ENCODE results near the gene TREX2. TPM values are rescaled to one million over a fixed set of nuclear protein-coding genes. Genes with fewer than 3 reads are reported as not detected.

The TREX2 gene
- total RNA-seq, 1 donor from 2014 or later = 0.29 TPM

DNA sequence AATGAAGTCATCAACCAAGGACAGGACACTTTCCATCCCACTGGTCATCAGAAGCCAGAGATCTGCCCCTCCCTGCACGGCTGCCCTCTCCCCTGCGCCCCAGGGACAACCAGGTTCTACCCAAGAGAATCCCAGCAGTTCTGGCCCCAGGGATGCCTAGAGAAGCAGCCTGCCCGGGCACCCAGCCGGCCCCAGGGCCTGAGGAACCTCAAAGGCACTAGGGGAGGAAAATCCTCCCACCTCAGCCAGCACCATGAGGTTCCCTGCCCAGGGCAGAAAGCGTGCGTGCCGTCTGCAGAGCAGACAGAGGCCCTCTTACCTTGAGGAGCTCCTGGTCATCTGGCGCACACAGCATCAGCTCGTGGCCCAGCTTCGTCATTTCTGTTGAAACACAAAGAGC lies 16.4 kb upstream of the TREX2 start:
- H3K4me3 Mint-ChIP-seq (ENCODE audit: unreplicated experiment) = no peak overlapping the region
- H3K36me3 Mint-ChIP-seq (ENCODE audit: unreplicated experiment) = no peaks in the 10 kb centered on the region
- no peak overlapping the region for H3K27ac Mint-ChIP-seq (ENCODE audit: unreplicated experiment)
- H3K27me3 Mint-ChIP-seq (ENCODE audit: unreplicated experiment) = peaks cover 3% of the 10 kb centered on the region
- no peaks in the 10 kb centered on the region for H3K9me3 Mint-ChIP-seq (ENCODE audit: unreplicated experiment)
- peaks cover 3% of the 10 kb centered on the region for H3K4me1 Mint-ChIP-seq (ENCODE audit: low read depth, unreplicated experiment)
- TF ChIP-seq, protein P1, sequence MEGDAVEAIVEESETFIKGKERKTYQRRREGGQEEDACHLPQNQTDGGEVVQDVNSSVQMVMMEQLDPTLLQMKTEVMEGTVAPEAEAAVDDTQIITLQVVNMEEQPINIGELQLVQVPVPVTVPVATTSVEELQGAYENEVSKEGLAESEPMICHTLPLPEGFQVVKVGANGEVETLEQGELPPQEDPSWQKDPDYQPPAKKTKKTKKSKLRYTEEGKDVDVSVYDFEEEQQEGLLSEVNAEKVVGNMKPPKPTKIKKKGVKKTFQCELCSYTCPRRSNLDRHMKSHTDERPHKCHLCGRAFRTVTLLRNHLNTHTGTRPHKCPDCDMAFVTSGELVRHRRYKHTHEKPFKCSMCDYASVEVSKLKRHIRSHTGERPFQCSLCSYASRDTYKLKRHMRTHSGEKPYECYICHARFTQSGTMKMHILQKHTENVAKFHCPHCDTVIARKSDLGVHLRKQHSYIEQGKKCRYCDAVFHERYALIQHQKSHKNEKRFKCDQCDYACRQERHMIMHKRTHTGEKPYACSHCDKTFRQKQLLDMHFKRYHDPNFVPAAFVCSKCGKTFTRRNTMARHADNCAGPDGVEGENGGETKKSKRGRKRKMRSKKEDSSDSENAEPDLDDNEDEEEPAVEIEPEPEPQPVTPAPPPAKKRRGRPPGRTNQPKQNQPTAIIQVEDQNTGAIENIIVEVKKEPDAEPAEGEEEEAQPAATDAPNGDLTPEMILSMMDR (IDR thresholded peaks at IDR 0.05; ENCODE audit: partially characterized antibody, unreplicated experiment) = no peak
- DNase-seq = no peak

DNA sequence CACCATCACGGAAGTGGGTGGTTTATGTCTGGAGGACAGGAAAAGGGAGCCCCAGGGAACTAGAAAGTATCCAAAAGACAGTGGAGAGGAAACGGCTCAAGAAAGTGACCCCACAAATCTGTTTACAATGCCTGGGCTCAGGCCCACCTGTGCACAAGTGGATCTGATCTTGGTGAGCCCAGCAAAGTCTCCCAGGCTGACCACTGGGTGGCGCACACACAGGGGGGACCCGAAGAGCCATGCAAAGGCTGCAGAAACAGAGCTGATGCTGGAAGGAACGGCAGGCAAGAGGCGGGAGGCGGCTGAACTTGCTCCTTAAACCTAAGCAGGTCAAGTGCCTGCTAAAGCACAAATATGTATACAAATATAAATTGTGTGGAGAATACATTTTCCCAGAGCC lies 15.0 kb upstream of the TREX2 start:
- H3K36me3 Mint-ChIP-seq (ENCODE audit: unreplicated experiment) = no peaks in the 10 kb centered on the region
- no peak overlapping the region for H3K27ac Mint-ChIP-seq (ENCODE audit: unreplicated experiment)
- H3K4me1 Mint-ChIP-seq (ENCODE audit: low read depth, unreplicated experiment) = no peaks in the 10 kb centered on the region
- H3K9me3 Mint-ChIP-seq (ENCODE audit: unreplicated experiment) = no peaks in the 10 kb centered on the region
- peaks cover 3% of the 10 kb centered on the region for H3K27me3 Mint-ChIP-seq (ENCODE audit: unreplicated experiment)
- no peak overlapping the region for H3K4me3 Mint-ChIP-seq (ENCODE audit: unreplicated experiment)
- DNase-seq = peak; percentile 77
- TF ChIP-seq, protein P1 (IDR thresholded peaks at IDR 0.05; ENCODE audit: partially characterized antibody, unreplicated experiment) = peak; percentile 59

DNA sequence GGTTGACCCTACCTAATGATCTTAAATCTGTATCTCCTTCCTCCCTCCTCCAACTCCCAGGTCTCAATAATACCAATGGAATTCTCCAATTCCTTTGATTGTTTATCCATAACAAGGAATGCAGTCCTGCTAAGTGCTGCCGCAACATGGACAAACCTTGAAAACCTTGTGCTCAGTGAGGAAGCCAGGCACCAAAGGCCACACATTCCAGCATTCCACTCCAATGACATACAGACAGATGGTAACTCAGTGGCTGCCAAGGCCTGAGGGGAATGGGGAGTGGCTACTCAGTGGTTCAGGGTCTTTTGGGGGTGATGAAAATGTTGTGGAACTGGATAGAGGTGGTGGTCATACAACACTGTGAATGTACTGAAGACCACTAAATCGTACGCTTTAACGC lies 14.1 kb upstream of the TREX2 start:
- Mint-ChIP-seq H3K27me3 (ENCODE audit: unreplicated experiment) (peaks cover 3% of the 10 kb centered on the region), H3K27ac (ENCODE audit: unreplicated experiment) (no peak overlapping the region), H3K4me3 (ENCODE audit: unreplicated experiment) (no peak overlapping the region), H3K4me1 (ENCODE audit: low read depth, unreplicated experiment) (no peaks in the 10 kb centered on the region), H3K9me3 (ENCODE audit: unreplicated experiment) (no peaks in the 10 kb centered on the region), H3K36me3 (ENCODE audit: unreplicated experiment) (no peaks in the 10 kb centered on the region)
- DNase-seq = no peak
- TF ChIP-seq, protein P1 (IDR thresholded peaks at IDR 0.05; ENCODE audit: partially characterized antibody, unreplicated experiment) = no peak

DNA sequence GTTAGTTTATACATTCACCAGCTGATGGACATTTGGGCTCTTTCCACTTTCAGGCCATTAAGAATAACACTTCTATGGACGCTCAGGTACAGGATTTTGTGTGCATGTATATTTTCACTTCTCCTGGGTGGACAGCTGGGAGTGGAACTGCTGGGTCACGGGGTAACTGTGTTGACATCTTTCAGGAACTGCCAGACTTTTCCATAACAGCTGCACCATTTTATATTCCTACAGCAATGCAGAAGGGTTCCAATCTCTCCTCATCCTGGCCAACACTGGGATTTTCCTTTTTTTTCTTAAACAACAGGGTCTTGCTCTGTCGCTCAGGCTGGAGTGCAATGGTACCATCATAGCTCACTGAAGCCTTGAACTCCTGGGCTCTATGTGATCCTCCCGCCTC lies 12.6 kb upstream of the TREX2 start:
- TF ChIP-seq, protein P1 (IDR thresholded peaks at IDR 0.05; ENCODE audit: partially characterized antibody, unreplicated experiment) = no peak
- H3K9me3 Mint-ChIP-seq (ENCODE audit: unreplicated experiment) = no peaks in the 10 kb centered on the region

DNA sequence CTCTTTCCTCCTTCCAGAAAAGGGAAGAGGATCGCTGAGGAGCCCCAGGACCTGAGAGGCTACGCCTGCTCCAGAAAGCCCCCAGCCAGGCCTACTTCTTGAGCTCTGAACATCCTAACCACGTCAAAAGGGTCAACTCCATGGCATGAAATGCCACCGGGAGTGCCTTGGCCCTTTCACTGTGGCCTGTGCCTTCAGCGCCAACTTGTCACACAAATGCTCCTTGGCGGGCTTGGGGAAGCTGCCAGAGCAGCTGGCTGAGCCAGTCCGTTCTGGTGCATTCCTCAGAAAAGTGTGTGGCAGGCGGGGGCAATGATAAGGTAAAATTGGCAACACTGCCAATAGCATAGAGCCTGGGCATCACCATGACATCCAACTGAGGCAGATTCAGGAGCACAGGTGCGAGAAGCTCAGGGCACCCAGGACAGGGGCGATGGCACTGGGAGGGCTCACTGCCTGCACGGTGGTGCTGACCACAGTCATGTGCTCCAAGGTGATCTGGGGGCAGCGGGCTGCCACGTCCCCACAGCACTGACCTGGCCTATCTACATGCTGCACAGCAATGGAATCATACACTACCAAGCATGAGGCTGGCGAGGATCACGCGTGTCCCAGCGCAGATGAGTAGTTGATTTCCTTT lies 12.1 kb upstream of the TREX2 start:
- Mint-ChIP-seq H3K4me1 (ENCODE audit: low read depth, unreplicated experiment) (no peaks in the 10 kb centered on the region), H3K4me3 (ENCODE audit: unreplicated experiment) (no peak overlapping the region), H3K36me3 (ENCODE audit: unreplicated experiment) (no peaks in the 10 kb centered on the region), H3K27ac (ENCODE audit: unreplicated experiment) (no peak overlapping the region), H3K27me3 (ENCODE audit: unreplicated experiment) (peaks cover 3% of the 10 kb centered on the region), H3K9me3 (ENCODE audit: unreplicated experiment) (no peaks in the 10 kb centered on the region)
- TF ChIP-seq, protein P1 (IDR thresholded peaks at IDR 0.05; ENCODE audit: partially characterized antibody, unreplicated experiment) = no peak
- no peak for DNase-seq

More for the DNA sequence above, 12.6 kb upstream of the TREX2 start:
- no peak for DNase-seq
- Mint-ChIP-seq H3K27ac (ENCODE audit: unreplicated experiment) (no peak overlapping the region), H3K4me3 (ENCODE audit: unreplicated experiment) (no peak overlapping the region), H3K36me3 (ENCODE audit: unreplicated experiment) (no peaks in the 10 kb centered on the region), H3K27me3 (ENCODE audit: unreplicated experiment) (peaks cover 3% of the 10 kb centered on the region), H3K4me1 (ENCODE audit: low read depth, unreplicated experiment) (no peaks in the 10 kb centered on the region)
